ENCODE results near the gene ZNF823.
"Not testable (repeated sequence)": the region's sequence is repeated elsewhere in the genome, so short reads cannot be mapped to it uniquely, and the experiment has no call there.

Gene ZNF823

GRCh38 chr19:11738746-11739620 lies at the start of gene ZNF823:
Gene ZNF823, minus strand, starts transcription at chr19:11738946. Its CDS starts 127 bp downstream, at chr19:11738819.
- DNase-seq (ENCODE audit: low read depth), result peak; percentile 97

DNA sequence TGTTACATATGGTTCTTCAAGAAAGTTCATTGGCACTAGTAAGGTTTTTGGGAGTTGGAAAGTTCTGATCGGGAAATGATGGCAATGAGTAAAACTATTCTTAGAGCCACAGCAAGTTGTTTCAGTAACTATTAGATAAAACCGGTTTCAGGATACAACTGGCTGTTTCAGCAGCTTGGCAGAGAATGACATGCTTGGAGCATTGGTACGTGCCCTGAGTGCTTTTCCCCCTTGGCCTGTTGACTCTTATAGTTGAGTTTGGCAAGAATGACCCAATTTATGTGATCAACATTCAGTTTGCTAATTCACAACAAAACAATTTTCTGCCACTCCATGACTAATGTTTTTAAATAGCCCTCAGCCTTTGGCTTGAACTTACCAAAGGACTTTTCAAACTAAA lies 48.8 kb upstream of the ZNF823 start:
- no peak for DNase-seq (ENCODE audit: low read depth)

DNA sequence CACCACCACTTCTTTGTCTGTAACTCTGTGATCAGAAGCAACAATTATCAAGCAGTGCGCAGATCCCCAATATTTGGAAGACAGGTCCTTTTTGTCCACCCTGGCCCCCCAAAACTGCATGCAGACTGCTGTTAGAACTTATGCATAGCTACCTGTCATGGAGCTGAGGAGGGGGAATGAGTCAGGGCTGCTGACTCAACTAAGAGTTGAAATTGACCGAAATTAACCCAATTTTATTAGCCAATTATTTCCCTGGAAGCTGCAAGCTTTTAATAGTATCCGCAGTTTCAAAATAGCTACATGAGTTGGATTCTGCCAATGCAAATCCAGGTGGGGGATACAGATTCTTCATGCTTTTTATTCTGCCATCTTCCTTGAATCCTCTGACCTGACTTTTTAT lies 45.6 kb upstream of the ZNF823 start:
- no peak for DNase-seq (ENCODE audit: low read depth)

DNA sequence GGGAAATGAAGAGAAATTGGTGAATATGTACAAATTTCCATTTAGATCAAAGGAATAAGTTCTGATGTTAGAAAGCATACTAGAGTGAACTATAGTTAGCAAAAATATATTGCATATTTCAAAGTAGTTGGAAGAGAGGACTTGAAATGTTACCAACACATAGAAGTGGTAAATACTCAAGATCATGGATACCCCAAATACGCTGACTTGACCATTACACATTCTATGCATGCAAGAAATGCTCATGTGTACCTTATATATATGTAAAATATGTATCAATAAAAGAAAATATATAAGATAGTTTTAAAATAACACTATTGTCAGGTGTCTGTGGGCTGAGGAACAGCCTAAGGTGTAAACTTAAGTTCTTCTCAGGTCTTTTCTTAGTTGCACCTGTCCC lies 45.0 kb upstream of the ZNF823 start:
- no peak for DNase-seq (ENCODE audit: low read depth)

- no peak for DNase-seq (ENCODE audit: low read depth)
These were observed 42.7 kb upstream of the ZNF823 start for GRCh38 chr19:11781295-11782057.

GRCh38 chr19:11780431-11781020 lies 41.8 kb upstream of the ZNF823 start:
- DNase-seq (ENCODE audit: low read depth), result no peak

- not testable (repeated sequence) for DNase-seq (ENCODE audit: low read depth)
These were observed 37.9 kb upstream of the ZNF823 start for GRCh38 chr19:11776669-11777068.

GRCh38 chr19:11771520-11771919 lies 32.8 kb upstream of the ZNF823 start:
- DNase-seq (ENCODE audit: low read depth), result not testable (repeated sequence)

- no peak for DNase-seq (ENCODE audit: low read depth)
These were observed 31.2 kb upstream of the ZNF823 start for GRCh38 chr19:11769995-11770394.

DNA sequence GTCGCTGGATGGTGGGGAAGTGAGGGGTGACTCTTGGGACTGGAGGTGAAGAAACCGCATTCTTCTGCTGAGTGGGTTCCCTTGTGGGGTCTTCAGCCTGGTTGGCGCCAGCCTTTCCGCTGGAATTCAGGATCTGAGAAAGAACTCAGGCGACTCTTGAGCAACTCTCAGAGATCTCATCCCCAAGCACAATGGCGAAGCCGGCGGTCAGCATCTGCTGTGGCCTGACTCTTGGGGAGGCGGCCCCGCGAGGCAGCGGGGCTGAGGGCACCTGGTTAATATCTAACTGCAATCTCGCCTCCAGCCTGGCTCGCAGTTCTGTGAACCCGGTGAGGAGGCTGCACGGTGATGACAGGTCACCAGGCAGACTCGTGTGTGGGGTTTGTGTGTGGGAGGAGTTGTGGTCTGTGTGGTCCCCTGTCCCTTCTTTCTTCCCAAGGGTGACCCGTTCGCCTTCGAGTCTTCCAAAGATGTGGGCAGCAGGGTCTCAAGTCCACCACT lies 28.9 kb upstream of the ZNF823 start:
- peak; percentile 1 for DNase-seq (ENCODE audit: low read depth)

GRCh38 chr19:11766597-11767591 lies 28.1 kb upstream of the ZNF823 start, which contains the start of gene ZNF441:
Gene ZNF441, plus strand, starts transcription at chr19:11767000. Its CDS starts 194 bp downstream, at chr19:11767194.
- peak; percentile 89 for DNase-seq (ENCODE audit: low read depth)

GRCh38 chr19:11763611-11764010 lies 24.9 kb upstream of the ZNF823 start:
- no peak for DNase-seq (ENCODE audit: low read depth)

DNA sequence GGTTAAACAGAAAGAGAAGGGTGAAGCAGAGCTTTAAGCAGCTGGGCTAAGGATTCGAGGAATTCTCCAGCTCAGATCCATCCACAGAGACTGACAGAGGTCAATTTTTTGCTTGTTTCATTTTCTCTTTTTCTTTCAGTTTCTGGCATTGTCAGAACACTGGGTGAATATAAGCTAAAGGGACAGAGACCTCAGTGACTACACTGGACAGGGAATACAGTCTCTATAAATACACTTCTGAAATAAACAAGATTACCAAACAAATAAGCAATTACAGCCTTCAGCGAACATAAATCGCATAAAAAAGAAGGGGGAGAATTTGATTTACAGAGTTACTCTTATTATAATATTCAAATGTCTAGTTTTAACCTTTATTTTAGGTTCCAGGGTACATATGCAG lies 24.4 kb upstream of the ZNF823 start:
- no peak for DNase-seq (ENCODE audit: low read depth)

DNA sequence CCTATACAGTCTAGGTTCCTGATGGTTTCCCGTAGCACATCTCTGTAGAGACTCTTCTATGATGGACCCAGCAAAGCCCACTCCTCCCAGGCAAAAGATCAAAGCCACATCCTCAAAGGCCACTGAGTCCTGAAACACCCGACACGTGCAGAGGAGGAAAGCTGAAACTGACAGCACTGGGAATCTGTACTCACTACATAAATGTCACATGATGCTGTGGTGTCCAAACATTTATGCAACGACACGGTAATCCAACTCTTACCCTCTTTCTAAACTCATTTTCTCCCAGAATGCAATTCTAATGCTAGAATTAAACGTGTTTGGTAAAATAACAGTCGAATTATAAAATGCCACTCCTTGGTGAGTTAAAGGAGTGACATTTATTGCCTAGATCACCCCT lies 21.1 kb upstream of the ZNF823 start:
- DNase-seq (ENCODE audit: low read depth), result no peak

- DNase-seq (ENCODE audit: low read depth), result no peak
These were observed 18.2 kb upstream of the ZNF823 start for GRCh38 chr19:11756965-11757364.

GRCh38 chr19:11754663-11755062 lies 15.9 kb upstream of the ZNF823 start:
- DNase-seq (ENCODE audit: low read depth), result no peak

GRCh38 chr19:11752244-11752736 lies 13.5 kb upstream of the ZNF823 start:
- no peak for DNase-seq (ENCODE audit: low read depth)

DNA sequence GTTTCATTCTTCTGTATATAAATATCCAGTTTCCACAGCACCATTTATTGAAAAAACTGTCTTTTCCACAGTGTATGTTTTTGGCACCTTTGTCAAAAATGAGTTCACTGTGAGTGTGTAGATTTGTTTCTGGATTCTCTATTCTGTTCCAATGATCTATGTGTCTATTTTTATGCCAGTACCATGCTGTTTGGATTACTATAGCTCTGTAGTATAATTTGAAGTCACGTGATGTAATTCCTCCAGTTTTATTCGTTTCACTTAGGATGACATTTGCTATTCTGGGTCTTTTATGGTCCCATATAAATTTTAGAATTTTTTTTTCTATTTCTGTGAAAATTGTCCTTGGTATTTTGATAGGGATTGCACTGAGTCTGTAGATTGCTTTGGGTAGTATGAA lies 11.0 kb upstream of the ZNF823 start:
- no peak for DNase-seq (ENCODE audit: low read depth)

DNA sequence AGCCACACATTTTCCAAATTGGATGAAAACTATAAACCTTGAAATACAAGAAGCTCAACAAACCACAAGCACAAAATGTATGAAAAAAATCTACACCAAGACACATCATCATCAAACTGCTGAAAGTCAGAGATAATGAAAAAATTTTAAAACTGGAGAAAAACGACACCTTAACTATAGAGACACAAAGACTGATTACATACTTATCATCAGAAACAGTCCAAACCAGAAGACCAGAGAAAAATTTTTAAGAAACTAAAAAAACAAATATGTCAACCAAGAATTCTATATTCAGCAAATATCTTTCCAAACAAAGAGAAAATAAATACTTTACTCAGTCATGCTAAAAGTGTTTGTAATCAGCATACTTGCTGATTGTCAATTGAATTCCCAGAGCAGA lies 8.5 kb upstream of the ZNF823 start:
- no peak for DNase-seq (ENCODE audit: low read depth)

DNA sequence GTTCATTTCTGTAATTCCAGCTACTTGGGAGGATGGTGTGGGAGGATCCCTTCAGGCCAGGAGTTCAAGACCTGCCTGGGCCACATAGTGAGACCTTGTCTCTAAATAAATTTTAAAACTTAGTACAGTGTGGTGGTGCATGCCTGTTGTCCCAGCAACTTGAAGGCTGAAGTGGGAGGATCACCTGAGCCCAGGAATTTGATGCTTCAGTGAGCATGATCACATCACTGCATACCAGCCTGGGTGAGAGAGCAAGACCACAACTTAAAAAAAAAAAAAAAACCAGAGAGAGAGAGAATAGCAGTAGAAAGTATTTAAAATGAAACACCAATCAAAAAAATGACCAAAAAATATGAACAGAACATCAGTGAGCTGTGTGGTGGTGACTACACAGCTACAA lies 7.1 kb upstream of the ZNF823 start:
- DNase-seq (ENCODE audit: low read depth), result no peak
